Subcutaneous adipose tissue (tissue), 4 donors: ENCODE data around the gene NCOA5. TPM values are rescaled to one million over a fixed set of nuclear protein-coding genes. Genes with fewer than 3 reads are reported as not detected.

ENCODE experiments used
- total RNA-seq, 4 donors: library from RNA; depleted of rRNA; stranded (reverse); fragments of >200 nt; gene quantifications; one replicate each; pipeline ENCODE4 v1.1.0, GENCODE V29; 2016
- TF ChIP-seq, protein P1 (sequence below): fragments of 450-650 bp; IDR thresholded peaks from one replicate; pipeline ENCODE4 v1.5.1; 2016; ENCODE audit warnings: low read depth, mild to moderate bottlenecking, control low read depth, antibody characterized with exemption, moderate library complexity

NCOA5 gene
- total RNA-seq, 4 donors from 2014 or later: 23.3 to 26.9 (median 26.3) TPM

DNA sequence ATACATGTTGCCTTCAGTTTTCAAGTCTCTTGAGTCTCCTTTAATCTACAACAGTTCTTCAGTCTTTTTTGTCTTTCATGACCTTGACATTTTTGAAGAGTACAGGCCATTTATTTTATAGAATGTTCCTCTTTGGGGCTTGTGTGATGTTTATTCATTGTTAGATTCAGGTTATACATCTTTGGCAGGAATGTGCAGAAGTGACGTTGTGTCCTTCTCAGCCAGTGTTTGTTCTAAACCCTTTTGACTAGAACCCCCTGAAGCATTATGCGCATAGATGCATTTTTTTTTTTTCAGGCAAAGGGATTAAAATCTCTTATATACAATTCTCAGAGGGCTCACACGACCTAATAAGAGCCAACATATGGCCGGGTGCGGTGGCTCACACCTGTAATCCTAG, 11.2 kb upstream of the NCOA5 start:
- TF ChIP-seq, protein P1, sequence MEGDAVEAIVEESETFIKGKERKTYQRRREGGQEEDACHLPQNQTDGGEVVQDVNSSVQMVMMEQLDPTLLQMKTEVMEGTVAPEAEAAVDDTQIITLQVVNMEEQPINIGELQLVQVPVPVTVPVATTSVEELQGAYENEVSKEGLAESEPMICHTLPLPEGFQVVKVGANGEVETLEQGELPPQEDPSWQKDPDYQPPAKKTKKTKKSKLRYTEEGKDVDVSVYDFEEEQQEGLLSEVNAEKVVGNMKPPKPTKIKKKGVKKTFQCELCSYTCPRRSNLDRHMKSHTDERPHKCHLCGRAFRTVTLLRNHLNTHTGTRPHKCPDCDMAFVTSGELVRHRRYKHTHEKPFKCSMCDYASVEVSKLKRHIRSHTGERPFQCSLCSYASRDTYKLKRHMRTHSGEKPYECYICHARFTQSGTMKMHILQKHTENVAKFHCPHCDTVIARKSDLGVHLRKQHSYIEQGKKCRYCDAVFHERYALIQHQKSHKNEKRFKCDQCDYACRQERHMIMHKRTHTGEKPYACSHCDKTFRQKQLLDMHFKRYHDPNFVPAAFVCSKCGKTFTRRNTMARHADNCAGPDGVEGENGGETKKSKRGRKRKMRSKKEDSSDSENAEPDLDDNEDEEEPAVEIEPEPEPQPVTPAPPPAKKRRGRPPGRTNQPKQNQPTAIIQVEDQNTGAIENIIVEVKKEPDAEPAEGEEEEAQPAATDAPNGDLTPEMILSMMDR: no peak

DNA sequence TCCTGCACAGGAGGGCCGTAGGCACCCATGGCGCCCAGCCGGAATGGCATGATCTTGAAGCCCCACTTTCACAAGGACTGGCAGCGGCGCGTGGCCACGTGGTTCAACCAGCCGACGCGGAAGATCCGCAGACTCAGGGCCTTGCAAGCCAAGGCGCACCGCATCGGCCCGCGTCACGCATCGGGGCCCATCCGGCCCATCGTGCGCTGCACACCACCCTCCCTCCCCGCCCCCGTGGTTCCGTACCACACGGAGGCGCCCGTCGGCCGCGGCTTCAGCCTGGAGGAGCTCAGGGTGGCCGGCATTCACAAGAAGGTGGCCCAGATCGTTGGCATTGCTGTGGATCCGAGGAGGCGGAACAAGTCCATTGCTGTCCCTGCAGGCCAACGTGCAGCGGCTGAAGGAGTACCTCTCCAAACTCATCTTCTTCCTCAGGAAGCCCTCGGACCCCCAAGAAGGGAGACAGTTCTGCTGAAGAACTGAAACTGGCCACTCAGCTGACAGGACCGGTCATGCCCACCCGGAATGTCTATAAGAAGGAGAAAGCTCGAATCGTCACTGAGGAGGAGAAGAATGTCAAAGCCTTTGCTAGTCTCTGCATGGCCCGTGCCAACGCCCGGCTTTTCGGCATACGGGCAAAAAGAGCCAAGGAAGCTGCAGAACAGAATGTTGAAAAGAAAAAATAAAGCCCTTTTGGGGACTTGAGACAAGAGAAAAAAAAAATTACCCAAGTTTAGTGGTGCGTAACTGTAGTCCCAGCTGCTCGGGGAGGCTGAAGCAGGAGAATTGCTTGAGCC, 9.9 kb upstream of the NCOA5 start:
- TF ChIP-seq, protein P1: no peak

DNA sequence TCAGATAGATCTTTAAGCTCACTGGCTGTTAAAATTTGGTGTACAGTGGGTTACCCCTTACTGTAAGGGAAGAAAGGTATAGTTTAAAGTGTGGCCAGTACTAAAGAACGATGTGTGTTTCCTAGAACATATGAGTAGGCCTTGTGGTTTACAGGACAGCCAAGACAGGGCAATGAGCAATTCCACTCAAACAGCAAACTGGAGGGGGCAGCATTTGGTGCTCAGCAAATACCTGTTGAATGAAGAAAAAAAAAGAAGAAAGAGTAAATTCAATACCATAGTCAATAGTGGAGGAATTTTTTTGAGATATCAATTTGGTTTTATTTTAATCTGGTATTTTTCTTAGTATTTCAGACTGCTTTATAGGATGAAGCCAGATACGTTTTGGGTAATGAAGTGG, 3.8 kb upstream of the NCOA5 start:
- TF ChIP-seq, protein P1: no peak

DNA sequence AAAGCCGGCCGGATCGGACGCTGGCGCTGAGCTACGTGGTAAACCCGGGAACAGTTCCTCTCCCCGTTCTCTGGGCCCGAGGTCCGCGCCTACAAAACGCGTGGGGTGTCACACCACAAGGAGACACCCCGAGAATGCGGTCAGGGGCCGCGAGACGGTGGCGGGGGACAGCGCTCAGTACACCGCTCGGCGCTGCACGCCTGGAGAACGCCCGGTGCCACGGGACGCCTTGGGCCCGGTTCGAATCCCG, 670 bp downstream of the NCOA5 start:
- TF ChIP-seq, protein P1: no peak

DNA sequence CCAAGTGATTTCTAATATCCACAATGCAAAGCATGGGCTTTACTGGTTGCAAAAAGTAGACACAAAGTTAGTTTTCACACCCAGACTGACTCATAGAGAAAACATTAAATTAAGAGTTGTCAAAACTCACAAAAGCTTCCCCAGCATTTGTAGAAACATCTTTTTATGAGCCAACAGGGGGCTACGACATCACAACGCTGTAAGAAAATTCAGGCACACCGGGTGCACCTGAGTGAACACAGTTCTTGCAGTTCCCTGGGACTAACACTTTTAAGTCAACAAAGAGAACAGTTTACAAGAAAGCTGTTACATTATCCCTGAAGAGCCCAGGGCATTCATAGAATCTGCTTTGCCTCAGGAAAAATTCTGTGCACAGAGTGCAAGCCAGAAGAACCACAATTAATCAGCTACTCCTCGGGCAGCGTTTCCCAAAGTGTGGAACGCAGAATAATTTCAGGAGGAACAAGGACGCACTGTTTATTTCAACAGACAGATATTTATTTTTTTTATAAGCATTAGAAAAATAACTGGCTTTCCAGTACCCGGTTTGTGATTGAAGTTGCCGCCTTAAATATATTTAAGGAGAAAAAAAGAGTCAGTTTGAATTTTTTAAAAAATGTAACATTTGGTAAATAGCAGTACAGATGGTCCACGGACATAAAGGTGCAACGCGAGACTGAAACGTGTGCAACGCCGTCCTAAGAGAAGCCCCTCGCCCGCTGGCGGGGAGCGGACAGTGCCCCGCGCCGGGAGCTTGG, 1.2 kb downstream of the NCOA5 start:
- TF ChIP-seq, protein P1: no peak

DNA sequence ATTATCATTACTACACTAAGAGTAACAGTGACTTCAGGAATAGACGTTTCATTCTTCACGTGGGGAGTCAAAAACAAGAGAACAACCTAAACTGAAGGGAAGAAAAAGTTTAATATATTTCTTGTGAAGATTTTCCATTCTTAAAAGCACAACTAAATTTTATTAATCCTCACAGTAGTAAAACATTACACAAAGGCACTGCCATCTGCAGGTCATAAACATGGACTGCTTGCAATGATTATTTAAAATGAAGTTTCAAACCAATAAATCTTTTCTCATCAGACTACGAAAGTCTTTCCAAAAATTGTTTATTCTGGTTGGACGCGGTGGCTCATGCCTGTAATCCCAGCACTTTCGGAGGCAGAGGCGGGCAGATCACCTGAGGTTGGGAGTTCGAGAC, 2.6 kb downstream of the NCOA5 start:
- TF ChIP-seq, protein P1: no peak

DNA sequence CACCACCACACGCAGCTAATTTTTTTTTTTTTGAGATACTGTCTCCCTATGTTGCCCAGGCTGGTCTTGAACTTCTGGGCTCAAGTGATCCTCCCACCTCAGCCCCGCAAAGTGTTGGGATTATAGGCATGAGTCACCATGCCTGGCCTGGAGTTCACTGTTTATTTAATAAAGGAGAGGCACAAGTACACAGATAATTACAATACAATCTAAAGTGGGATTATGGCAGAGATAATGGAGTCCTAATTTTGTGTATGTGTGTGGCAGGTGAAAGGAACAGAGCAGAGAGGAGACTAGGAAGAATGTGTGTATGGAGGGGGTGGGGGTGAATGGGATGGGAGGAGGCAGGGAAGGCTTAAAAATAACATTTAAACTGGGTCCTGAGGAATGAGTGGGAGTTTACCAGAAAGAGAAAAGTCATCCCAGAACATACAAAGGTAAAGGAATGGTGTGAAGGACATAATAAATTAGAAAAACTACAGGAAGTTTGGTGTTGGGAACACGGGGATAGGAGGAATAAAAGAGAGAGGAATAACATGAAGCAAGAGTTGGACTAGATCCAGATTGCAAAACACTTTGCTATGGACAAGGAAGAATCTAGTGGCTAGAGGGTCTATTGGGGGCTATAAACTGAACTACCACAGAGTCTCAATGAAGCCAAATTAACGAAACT, 4.4 kb downstream of the NCOA5 start:
- TF ChIP-seq, protein P1: no peak
